HG03196 (cell line): ENCODE results near the gene CTIF.

Source experiments
- ATAC-seq: cut with Tn5 transposase; IDR thresholded peaks from one replicate; pipeline ENCODE4 v1.9.1; 2021; ENCODE audit not compliant: unreplicated experiment

The CTIF gene

DNA sequence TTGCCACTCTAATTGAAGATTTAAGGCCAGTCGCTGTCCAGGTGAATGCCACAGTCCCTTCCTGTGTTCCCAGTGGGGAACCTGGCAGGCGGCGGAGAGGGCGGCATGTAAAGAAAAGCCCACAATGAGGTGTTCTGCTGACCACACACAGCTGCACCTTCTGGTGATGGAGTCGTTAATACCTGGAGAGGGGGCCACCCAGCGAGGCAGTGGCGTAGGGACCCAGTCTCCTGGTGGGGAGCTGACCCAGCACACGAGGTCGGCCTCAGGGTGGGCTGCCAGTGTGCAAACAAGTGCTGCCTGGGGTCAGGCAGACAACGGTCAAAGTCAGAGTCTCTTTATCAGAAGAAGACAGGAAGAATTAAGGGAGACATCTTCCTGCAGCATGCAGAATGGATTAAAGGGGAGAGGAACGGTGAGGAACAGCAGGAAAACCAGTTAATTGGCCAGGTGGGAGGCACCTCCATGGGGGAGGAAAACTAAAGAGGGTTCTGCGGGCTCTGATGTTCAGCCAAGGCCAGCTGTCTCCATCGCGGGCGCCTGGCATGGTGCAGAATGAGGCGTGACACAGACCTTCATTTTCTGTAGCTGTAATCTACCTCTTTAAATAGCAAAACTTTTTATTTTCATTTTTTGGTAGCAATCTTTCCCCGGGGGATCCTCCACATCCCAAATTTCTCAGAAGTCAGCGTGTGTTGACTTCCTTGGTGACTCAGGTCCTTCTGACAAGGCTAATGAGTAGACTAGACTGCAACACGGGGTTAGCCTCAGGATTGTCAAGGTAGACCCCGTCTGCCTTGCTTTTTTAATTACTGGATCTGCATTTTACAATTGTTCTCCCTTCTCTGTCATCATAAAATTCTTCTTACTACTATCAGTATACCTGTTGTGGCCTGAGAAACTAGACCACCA is 333.7 kb downstream of the CTIF start:
- no peak for ATAC-seq

DNA sequence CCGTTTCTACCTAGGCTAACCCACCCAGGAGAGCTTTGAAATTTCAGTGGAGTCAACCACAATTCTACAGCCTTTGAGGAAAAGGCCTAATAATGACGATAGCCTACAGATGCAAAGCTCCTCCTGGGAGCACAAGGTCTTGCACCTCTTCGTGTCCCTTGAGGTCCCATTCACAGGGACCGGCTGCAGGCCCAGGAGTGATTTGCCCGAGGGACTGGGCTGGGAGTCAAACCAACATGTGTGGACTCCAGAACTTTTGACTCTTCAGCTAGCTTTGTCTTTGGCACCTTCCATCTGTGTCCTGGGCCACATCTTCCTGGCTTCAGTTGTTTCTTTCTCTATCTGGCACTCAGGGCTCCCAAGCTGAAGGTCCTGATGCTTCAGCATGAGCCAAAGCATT is 335.4 kb downstream of the CTIF start:
- ATAC-seq: no peak

- ATAC-seq: no peak
Observed at GRCh38 chr18:48874701-48875162, 335.9 kb downstream of the CTIF start.

DNA sequence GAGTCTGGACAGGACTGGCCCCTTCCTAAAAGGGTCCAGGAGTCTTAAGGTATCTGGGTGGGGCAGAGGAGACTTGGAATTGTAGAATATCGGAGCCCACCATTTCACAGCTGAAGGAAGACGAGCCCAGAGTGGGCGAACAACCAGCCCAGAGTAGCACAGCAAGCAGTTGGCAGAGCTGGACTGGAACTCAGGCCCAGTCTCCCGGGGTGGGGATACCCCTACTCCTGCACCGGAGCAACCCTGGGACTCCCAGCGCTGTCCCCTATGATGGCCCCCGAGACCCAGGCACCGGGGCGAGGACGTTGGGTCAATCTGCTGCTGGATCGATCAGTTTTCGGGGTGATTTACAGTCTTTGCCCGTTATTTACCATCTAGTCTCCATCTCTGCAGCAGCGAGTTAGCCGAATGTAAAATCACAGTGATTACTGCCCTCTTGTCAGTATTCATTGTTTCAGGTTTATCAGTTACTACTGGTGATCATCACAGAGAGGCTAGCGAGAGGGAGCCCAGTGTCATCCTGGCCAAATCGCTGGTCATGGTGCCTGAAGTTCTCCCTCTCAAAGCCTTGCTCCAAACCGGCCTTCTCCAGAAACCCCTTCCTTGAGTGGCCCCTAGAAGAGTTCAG is 336.6 kb downstream of the CTIF start:
- no peak for ATAC-seq

DNA sequence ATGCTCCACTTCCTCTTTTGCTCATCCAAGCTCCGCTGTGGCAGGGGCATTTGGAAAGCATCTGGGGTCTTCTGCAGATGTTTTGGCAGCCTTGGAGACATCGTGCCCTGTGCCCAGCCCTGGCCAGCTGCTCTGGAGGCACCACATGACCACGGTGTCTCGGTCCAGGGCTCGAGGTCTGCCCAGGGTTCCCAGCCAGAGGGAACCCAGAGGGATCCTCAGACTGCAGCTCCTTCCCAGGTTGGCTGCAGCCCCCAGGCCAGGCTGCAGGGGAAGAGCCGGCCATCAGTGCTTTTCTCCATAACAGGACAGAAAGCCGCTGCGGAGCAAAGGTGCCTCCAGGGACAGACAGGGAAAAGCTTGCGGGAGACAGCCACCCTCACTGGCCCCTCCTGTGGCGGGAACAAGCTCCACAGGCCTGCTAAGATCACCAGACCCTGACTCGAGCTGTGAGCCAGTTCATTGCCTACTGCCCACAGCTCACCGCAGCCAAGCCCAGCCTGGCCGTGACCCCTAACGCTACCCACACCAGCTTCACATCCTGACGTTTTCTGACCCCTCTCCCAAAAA is 337.2 kb downstream of the CTIF start:
- no peak for ATAC-seq

DNA sequence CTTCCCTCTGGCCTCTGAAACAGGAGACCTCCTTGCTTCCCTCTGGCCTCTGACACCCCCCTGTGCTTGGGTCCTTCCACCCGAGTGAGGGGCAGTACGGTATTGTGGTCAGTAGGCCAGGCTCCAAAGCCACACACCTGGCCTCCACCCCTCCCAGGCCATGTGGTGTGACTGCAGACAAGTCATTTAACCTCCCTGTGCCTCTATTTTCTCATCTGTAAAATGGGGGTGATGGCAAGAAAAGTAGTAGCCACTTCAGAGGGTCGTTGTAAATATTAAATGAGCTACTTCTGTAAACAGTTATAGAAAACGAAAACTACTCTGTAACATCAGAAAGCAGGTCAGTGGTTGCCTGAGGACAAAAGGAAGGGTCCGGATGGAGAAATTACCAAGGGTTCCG is 337.8 kb downstream of the CTIF start:
- no peak for ATAC-seq

GRCh38 chr18:48877941-48878340 is 339.1 kb downstream of the CTIF start:
- ATAC-seq: no peak

DNA sequence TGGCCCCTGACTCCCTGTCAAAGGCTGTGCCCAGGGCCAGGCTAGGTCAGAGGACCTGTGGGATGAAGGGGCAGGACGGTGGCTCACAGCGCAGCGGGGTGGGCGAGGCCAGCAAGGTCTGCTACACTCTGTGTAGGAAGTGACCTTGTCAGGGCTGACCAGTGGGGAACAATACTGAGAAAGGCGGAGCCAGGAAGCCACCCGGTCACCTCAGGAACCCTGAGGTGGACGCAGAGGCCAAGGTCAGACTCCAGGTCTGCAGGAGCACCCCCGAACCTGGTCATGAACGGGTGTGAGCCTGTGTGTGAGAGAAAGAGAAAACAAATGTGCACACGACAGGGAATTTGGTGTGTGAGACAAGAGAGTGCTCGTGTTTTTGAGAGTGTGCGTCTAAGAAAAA is 339.6 kb downstream of the CTIF start:
- no peak for ATAC-seq

GRCh38 chr18:48879008-48879431 is 340.2 kb downstream of the CTIF start:
- no peak for ATAC-seq

- no peak for ATAC-seq
Observed at GRCh38 chr18:48880931-48881330, 342.1 kb downstream of the CTIF start.

DNA sequence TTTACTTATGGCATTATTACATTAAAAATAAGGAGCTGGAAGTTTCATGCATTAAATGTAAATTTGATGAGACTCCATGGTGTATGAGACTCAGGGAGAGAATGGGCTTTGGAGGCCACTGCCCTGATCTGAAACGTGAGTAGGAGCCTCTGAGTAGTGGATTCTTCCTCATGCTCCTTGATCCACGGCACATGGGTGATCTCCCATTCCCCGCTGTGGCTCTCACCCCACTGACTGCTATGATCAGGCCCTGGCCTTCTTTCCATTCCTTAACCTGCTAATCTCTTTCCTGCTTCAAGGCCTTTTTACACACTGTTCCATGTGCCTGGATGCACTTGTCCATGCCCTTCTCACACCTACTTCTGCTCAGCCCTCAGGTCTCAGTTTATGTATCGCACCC is 343.5 kb downstream of the CTIF start:
- ATAC-seq: no peak

GRCh38 chr18:48884306-48884705 is 345.5 kb downstream of the CTIF start:
- ATAC-seq: no peak

DNA sequence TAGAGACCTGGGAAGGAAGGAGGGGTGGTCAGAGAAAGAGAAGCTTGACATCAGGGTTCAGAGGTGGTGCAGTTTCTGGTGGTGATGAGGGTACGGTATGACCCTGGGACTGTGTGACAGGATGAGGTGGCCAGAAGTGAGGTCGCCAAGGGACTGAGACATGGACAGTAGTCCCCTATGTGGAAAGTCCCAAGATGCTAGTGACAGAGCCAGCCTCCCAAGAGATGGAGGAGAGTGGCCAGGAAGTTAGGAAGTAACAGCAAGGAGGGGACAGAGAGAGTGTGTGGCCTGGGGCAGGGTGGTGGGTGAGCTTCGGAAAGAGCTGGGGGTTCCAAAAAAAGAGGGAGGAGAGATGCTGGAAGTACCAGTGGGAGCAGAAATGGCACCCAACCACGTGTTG is 345.9 kb downstream of the CTIF start:
- ATAC-seq: no peak

GRCh38 chr18:48885266-48885923 is 346.6 kb downstream of the CTIF start:
- ATAC-seq: no peak

- no peak for ATAC-seq
Observed at GRCh38 chr18:48885924-48886400, 347.1 kb downstream of the CTIF start.

DNA sequence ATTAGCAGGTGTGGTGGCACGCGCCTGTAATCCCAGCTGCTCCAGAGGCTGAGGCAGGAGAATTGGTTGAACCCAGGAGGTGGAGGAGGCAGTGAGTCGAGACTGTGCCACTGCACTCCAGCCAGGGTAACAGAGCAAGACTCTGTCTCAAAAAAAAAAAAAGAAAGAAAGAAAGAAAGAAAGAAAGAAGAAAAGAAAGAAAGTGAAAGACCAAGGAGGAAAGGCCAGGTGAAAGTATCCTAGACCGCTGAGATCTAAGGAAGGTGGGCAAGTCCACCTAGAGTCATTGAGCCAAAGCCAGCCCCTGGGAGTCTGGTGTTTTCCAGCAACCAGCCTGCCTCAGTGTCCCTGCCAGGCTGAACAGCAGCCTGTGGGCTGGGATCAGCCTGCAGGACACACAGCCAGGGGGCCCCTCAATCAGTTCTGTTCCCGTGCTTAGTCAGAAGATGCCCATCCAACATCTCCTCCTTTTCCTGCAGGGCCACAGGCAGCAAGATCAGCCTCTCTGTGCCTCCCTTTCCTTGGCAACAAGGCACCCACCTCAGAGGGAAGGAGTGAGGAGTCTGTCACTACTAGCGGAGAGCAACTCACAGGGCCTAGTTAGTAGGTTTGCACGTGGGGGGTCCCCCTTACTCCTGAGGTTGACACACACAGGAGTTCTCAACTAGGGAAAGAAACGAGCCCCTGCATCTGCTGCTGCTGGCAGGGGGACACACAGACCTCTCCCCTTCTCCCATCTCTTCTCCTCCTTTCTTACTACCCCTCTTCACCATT is 347.9 kb downstream of the CTIF start:
- no peak for ATAC-seq

DNA sequence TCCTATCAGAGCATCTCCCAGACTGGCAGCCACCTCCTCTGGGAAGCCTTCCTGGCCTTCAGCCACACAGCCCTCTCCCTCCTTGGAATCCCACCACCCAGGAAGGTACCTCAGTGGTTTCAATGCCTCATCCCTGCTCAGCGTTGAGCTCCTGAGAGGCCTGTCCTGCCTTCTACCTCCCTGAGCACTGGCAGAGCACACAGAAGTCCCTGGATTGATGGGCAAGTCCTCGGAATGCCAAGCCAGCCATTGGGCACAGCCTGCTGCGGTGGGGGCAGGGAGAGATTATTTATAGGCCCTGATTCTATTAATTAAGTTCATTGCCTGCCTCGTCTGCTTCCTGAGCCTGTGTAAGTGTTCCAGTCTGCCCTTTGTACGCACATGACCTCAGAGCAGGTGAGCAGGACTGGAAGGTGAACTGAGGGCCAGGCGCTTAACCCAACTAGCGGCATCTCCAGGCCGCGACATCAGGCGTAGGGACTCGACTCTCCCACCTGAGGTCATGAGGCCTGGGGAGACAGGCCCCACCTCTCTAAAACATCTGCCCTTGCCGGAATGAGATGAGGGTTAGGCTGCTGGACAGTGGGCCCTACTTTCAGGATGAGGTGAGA is 348.6 kb downstream of the CTIF start:
- ATAC-seq: no peak

GRCh38 chr18:48887905-48888772 is 349.3 kb downstream of the CTIF start:
- ATAC-seq: no peak

DNA sequence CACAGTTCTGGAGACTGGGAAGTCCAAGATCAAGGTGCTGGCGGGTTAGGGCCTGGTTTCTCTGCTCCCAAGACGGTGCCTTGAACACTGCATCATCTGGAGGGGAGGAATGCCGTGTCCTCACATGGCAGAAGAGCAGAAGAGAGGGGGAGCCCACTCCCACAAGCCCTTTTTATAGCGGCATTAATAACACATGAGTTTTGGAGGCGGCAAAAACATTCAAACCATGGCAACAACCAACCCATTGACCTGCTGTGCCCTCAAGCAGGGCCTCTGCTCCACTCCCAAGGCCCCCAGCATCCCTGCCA is 349.9 kb downstream of the CTIF start:
- ATAC-seq: no peak
